Mesenchymal stem cell (in vitro differentiated cells and primary cell): ENCODE data around the gene PLCG2.
"Not testable (repeated sequence)": the region's sequence is repeated elsewhere in the genome, so short reads cannot be mapped to it uniquely, and the experiment has no call there.

Experiments used
- DNase-seq: peaks from one replicate; pipeline ENCODE4 v3.0.0-alpha.2; 2013
- H2AFZ ChIP-seq: one replicate; pipeline ENCODE4 v1.6.1; 2013; ENCODE audit warnings: low read depth, mild to moderate bottlenecking, control low read depth, inconsistent platforms, low read length, moderate library complexity
- H2AK5ac ChIP-seq: 2 replicates; pipeline ENCODE4 v1.6.1; 2013; ENCODE audit warnings: low read length, moderate library complexity, mild to moderate bottlenecking, inconsistent platforms; ENCODE audit not compliant: severe bottlenecking
- H2BK120ac ChIP-seq: one replicate; pipeline ENCODE4 v1.6.1; 2013; ENCODE audit warnings: low read depth, mild to moderate bottlenecking, inconsistent platforms, low read length, moderate library complexity
- H2BK12ac ChIP-seq, 2 experiments: one replicate each; pipeline ENCODE4 v1.6.1; 2013; ENCODE audit warnings: inconsistent platforms in 2 of 2, low read length in 2 of 2, mild to moderate bottlenecking in 2 of 2, moderate library complexity in 2 of 2, control low read depth in 1 of 2
- H2BK15ac ChIP-seq: one replicate; pipeline ENCODE4 v1.6.1; 2013; ENCODE audit warnings: mild to moderate bottlenecking, low read depth, inconsistent platforms; ENCODE audit not compliant: poor library complexity, severe bottlenecking
- H2BK5ac ChIP-seq: 2 replicates; pipeline ENCODE4 v1.6.1; 2013; ENCODE audit warnings: low read depth, mild to moderate bottlenecking, low read length, control low read depth, inconsistent platforms; ENCODE audit not compliant: poor library complexity, severe bottlenecking
- H3K14ac ChIP-seq, 2 experiments: one replicate each; pipeline ENCODE4 v1.6.1; 2013; ENCODE audit warnings: inconsistent platforms in 2 of 2, low read length in 2 of 2, control low read depth in 1 of 2, mild to moderate bottlenecking in 1 of 2, moderate library complexity in 1 of 2
- H3K18ac ChIP-seq, 2 experiments: one replicate each; pipeline ENCODE4 v1.6.1; 2013; ENCODE audit warnings: inconsistent platforms in 2 of 2, low read length in 2 of 2, control low read depth in 1 of 2, low read depth in 1 of 2, mild to moderate bottlenecking in 1 of 2
- H3K23ac ChIP-seq, 2 experiments: one replicate each; pipeline ENCODE4 v1.6.1; 2013; ENCODE audit warnings: inconsistent platforms in 2 of 2, low read length in 2 of 2, mild to moderate bottlenecking in 2 of 2, moderate library complexity in 2 of 2, control low read depth in 1 of 2
- H3K27ac ChIP-seq: 2 replicates; pipeline ENCODE4 v1.5.1; 2013; ENCODE audit warnings: mild to moderate bottlenecking, moderate library complexity, low read length, control low read depth, inconsistent platforms; ENCODE audit not compliant: poor library complexity, severe bottlenecking
- H3K27me3 ChIP-seq, 2 experiments: 2 replicates each; pipeline versions ENCODE4 v1.6.1 to v1.7.0; 2013; ENCODE audit warnings: low read length in 2 of 2, mild to moderate bottlenecking in 2 of 2, moderate library complexity in 2 of 2, control low read depth in 1 of 2, inconsistent platforms in 1 of 2; ENCODE audit not compliant: control insufficient read depth in 1 of 2, insufficient read depth in 1 of 2
- H3K36me3 ChIP-seq, 2 experiments: 2 replicates each; pipeline versions ENCODE4 v1.6.1 to v1.7.0; 2013; ENCODE audit warnings: low read length in 2 of 2, control low read depth in 1 of 2, inconsistent platforms in 1 of 2, low read depth in 1 of 2, mild to moderate bottlenecking in 1 of 2; ENCODE audit not compliant: insufficient read depth in 2 of 2, control insufficient read depth in 1 of 2
- H3K4ac ChIP-seq, 2 experiments: one replicate each; pipeline ENCODE4 v1.6.1; 2013; ENCODE audit warnings: inconsistent platforms in 2 of 2, low read length in 2 of 2, mild to moderate bottlenecking in 2 of 2, moderate library complexity in 2 of 2, control low read depth in 1 of 2, low read depth in 1 of 2
- H3K4me1 ChIP-seq: 2 replicates; pipeline ENCODE4 v1.6.1; 2013; ENCODE audit warnings: low read depth, low read length, control low read depth; ENCODE audit not compliant: control insufficient read depth, insufficient read depth
- H3K4me2 ChIP-seq: 2 replicates; pipeline ENCODE4 v1.6.1; 2013; ENCODE audit warnings: low read length, mild to moderate bottlenecking, inconsistent platforms; ENCODE audit not compliant: poor library complexity, severe bottlenecking
- H3K4me3 ChIP-seq, 2 experiments: 2 replicates each; pipeline versions ENCODE4 v1.5.1 to v1.7.0; 2013; ENCODE audit warnings: low read length in 2 of 2, mild to moderate bottlenecking in 2 of 2, control low read depth in 1 of 2, low read depth in 1 of 2; ENCODE audit not compliant: insufficient read depth in 1 of 2
- H3K79me1 ChIP-seq: replicated peaks from 2 replicates; pipeline ENCODE4 v1.6.1; 2013; ENCODE audit warnings: mild to moderate bottlenecking, control low read depth, low read length, inconsistent platforms; ENCODE audit not compliant: poor library complexity, severe bottlenecking
- H3K9ac ChIP-seq: 2 replicates; pipeline ENCODE4 v1.7.0; 2013; ENCODE audit warnings: mild to moderate bottlenecking, low read length, moderate library complexity
- H3K9me3 ChIP-seq: 2 replicates; pipeline ENCODE4 v1.7.0; 2013; ENCODE audit warnings: mild to moderate bottlenecking, low read length; ENCODE audit not compliant: control insufficient read depth
- H4K8ac ChIP-seq: one replicate; pipeline ENCODE4 v1.6.1; 2013; ENCODE audit warnings: inconsistent platforms, mild to moderate bottlenecking, low read length, moderate library complexity
- H4K91ac ChIP-seq: one replicate; pipeline ENCODE4 v1.6.1; 2013; ENCODE audit warnings: mild to moderate bottlenecking, low read length, inconsistent platforms
- WGBS: methylation state at CpG from one replicate; pipeline ENCODE4 v1.1.7; 2013; ENCODE audit warnings: mixed read lengths; 5-methylcytosine and 5-hydroxymethylcytosine counted together

The PLCG2 gene

DNA sequence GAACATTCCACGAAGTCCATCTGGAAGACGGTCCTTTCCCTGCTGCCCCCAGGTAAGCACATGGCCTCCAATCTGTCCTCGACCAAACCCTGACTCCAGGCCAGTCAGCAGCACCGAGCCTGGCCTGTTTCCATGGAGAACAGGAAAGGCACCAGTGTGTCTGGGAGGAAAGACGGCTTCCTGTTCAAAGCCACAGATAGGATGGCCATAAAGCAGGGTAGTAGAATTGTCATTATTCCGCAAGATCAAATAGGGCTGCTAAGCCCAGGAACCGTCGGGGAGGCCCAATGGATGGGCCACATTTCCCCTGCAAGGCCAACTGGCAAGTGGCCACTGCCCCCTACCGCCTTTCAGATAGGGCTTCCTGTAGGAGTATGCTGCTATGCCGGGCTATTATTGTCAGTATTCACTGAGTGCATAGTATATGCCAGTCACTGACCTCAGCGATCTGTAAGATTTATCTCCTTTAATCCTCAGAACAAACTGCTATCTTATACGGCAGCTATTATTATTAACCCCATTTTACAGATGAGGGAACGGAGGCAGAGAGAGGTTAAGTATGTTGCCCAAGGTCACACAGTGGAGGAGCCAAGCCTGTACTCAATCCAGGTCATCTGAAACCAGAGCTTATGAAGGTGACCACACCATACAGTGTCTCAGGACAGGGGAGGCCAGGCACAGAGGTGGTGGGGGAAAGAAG lies 23.0 kb upstream of the PLCG2 start:
- WGBS, result 61% methylated on average over 12 of the region's 13 CpGs
- Histone ChIP-seq H2BK120ac (no peak overlapping the region), H3K9me3 (no peaks in the 10 kb centered on the region), H3K4ac (no peak overlapping the region), H3K4me3 (no peak overlapping the region), H3K14ac (no peak overlapping the region), H2BK5ac (no peak overlapping the region), H2AK5ac (no peak overlapping the region), H3K27ac (no peak overlapping the region), H3K9ac (no peak overlapping the region), H3K4me2 (no peak overlapping the region), H2AFZ (no peak overlapping the region), H3K79me1 (no peaks in the 10 kb centered on the region), H2BK15ac (no peak overlapping the region), H4K8ac (no peak overlapping the region), H3K4me1 (peaks cover 7% of the 10 kb centered on the region), H3K27me3 (no peaks in the 10 kb centered on the region), H4K91ac (no peak overlapping the region), H2BK12ac (no peak overlapping the region), H3K18ac (no peak overlapping the region), H3K36me3 (no peaks in the 10 kb centered on the region), H3K23ac (no peak overlapping the region)
- no peak for DNase-seq

- Histone ChIP-seq H3K23ac (no peak overlapping the region), H4K91ac (no peak overlapping the region), H3K27me3 (no peaks in the 10 kb centered on the region), H2BK12ac (no peak overlapping the region), H3K4me3 (no peak overlapping the region), H3K27ac (no peak overlapping the region), H2BK15ac (no peak overlapping the region), H3K4me1 (peaks cover 7% of the 10 kb centered on the region), H3K18ac (no peak overlapping the region), H3K14ac (no peak overlapping the region), H4K8ac (no peak overlapping the region), H3K9ac (no peak overlapping the region), H2AFZ (no peak overlapping the region), H3K36me3 (no peaks in the 10 kb centered on the region), H3K79me1 (no peaks in the 10 kb centered on the region), H2AK5ac (no peak overlapping the region), H3K4ac (no peak overlapping the region), H2BK120ac (no peak overlapping the region), H3K4me2 (no peak overlapping the region), H2BK5ac (no peak overlapping the region), H3K9me3 (no peaks in the 10 kb centered on the region)
- WGBS, result 89% methylated on average over 9 of the region's 9 CpGs
- DNase-seq, result no peak
Observed at GRCh38 chr16:81756615-81757356, 22.3 kb upstream of the PLCG2 start.

DNA sequence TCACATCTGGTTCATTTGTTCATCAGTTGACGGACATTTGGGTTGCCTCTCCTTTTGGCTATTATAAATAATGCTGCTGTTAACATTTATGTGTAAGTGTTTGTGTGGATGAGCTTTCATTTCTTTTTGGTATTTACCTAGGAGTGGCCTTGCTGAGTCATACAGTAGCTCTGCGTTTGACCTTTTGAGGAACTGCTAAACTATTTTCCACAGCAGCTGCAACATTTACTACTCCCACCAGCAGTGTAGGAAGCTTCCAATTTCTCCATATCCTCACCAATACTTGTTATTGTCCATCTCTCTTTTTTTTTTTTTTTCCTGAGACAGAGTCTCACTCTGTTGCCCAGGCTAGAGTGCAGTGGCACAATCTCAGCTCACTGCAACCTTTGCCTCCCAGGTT lies 20.7 kb upstream of the PLCG2 start:
- Histone ChIP-seq H3K18ac (no peak overlapping the region), H2BK15ac (no peak overlapping the region), H3K4me2 (no peak overlapping the region), H2AFZ (no peak overlapping the region), H3K23ac (no peak overlapping the region), H3K4ac (no peak overlapping the region), H3K27me3 (peaks cover 3 to 5% of the 10 kb centered on the region in 2 experiments), H3K14ac (no peak overlapping the region), H3K27ac (no peak overlapping the region), H3K36me3 (no peaks in the 10 kb centered on the region), H2AK5ac (no peak overlapping the region), H2BK120ac (no peak overlapping the region), H3K4me1 (no peaks in the 10 kb centered on the region), H2BK12ac (no peak overlapping the region), H4K8ac (no peak overlapping the region), H3K4me3 (no peak overlapping the region), H2BK5ac (no peak overlapping the region), H3K9ac (no peak overlapping the region), H4K91ac (no peak overlapping the region), H3K9me3 (no peaks in the 10 kb centered on the region), H3K79me1 (no peaks in the 10 kb centered on the region)
- DNase-seq, result peak; percentile 18
- WGBS, result 29% methylated on average over 2 of the region's 2 CpGs

DNA sequence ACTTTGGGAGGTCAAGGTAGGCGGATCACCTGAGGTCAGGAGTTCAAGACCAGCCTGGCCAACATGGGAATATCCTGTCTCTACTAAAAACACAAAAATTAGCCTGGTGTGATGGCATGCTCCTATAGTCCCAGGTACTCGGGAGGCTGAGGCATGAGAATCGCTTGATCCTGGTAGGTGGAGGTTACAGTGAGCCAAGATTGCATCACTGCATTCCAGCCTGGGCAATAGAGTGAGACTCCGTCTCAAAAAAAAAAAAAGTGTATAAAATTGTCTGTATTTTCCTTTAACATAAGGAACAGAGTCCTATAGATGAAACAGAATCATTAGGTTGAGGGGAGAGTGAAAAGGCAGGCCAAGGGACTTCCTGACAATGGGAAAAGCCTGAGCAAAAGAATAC lies 16.8 kb upstream of the PLCG2 start:
- H2BK120ac ChIP-seq, H3K18ac ChIP-seq, H3K23ac ChIP-seq, H2BK5ac ChIP-seq, H2AK5ac ChIP-seq, H4K8ac ChIP-seq, DNase-seq, H4K91ac ChIP-seq, H3K4me1 ChIP-seq, H2BK15ac ChIP-seq, H3K9me3 ChIP-seq, H2BK12ac ChIP-seq, H3K79me1 ChIP-seq, H2AFZ ChIP-seq, H3K27ac ChIP-seq, H3K14ac ChIP-seq, H3K4me2 ChIP-seq, H3K4ac ChIP-seq, H3K9ac ChIP-seq, H3K4me3 ChIP-seq, H3K36me3 ChIP-seq: not testable (repeated sequence)
- peaks cover 11 to 26% of the 10 kb centered on the region in 2 experiments for H3K27me3 ChIP-seq
- 83% methylated on average over 3 of the region's 4 CpGs for WGBS
